ENCODE results near the gene ANKS3. TPM values are rescaled to one million over a fixed set of nuclear protein-coding genes. Genes with fewer than 3 reads are reported as not detected.

Gene ANKS3
- total RNA-seq, 1 experiment from 2014 or later, result 25.5 TPM

GRCh38 chr16:4676831-4677230, 57.2 kb downstream of the ANKS3 start:
- no peak for DNase-seq (ENCODE audit: low read depth, low spot score)
- no peak overlapping the region for H3K9ac ChIP-seq (ENCODE audit: low read length)
- H3K9me3 ChIP-seq (ENCODE audit: control insufficient read depth in 1 of 2, insufficient read depth in 1 of 2, low read depth in 1 of 2, low read length in 2 of 2), result no peaks in the 10 kb centered on the region
- no peaks in the 10 kb centered on the region for H3K9me2 ChIP-seq (ENCODE audit: insufficient read depth)
- RAD21 ChIA-PET (ENCODE audit: low non-redundant PET in 1 of 2, low total read pairs in 2 of 2, uncharacterized antibody in 2 of 2, unreplicated experiment in 2 of 2), result interaction anchor here in 1 of 2 experiments (0.7 kb wide), 1 partner anchor 266 kb away, joined by 4 read pairs; no protein-coding TSS in a partner anchor
- POLR2A ChIA-PET, result no interaction called here
- intact Hi-C loops (cut with micrococcal nuclease), result no loop called here
- no peaks in the 10 kb centered on the region for H3K79me2 ChIP-seq (ENCODE audit: insufficient read depth, low read length)
- CTCF ChIA-PET, result no interaction called here
- H3K36me3 ChIP-seq (ENCODE audit: control insufficient read depth in 1 of 2, insufficient read depth in 2 of 2, low read length in 2 of 2), result peaks cover 0 to 6% of the 10 kb centered on the region in 2 experiments; a peak in 1 of 4 replicates
- H2AFZ ChIP-seq (ENCODE audit: low read depth, low read length, poor library complexity, severe bottlenecking), result no peak overlapping the region
- H4K20me1 ChIP-seq (ENCODE audit: insufficient read depth), result no peaks in the 10 kb centered on the region
- no peak for TF ChIP-seq JUND (IDR thresholded peaks at IDR 0.05)
- no peak for TF ChIP-seq ZBTB33 (IDR thresholded peaks at IDR 0.05; ENCODE audit: extremely low read depth, insufficient replicate concordance, low read length)
- no peak for TF ChIP-seq POLR2A (IDR thresholded peaks at IDR 0.05; ENCODE audit: borderline replicate concordance, extremely low read depth, insufficient read depth, insufficient read length)
- TF ChIP-seq SP1 (IDR thresholded peaks at IDR 0.05; ENCODE audit: low read depth), result no peak
- no peak for TF ChIP-seq CEBPB (IDR thresholded peaks at IDR 0.05; ENCODE audit: low read depth)
- TF ChIP-seq MAX (IDR thresholded peaks at IDR 0.05), result no peak
- TF ChIP-seq ELF1 (IDR thresholded peaks at IDR 0.05; ENCODE audit: borderline replicate concordance, low read depth), result no peak
- TF ChIP-seq REST (IDR thresholded peaks at IDR 0.05; ENCODE audit: low read depth), result no peak
- TF ChIP-seq EGR1 (IDR thresholded peaks at IDR 0.05; ENCODE audit: low read depth), result no peak
- no peak for TF ChIP-seq SIN3A (IDR thresholded peaks at IDR 0.05; ENCODE audit: low read depth)
- no peak for TF ChIP-seq TCF7L2 (IDR thresholded peaks at IDR 0.05; ENCODE audit: borderline replicate concordance, extremely low read depth, insufficient read depth, insufficient read length)
- no peak for TF ChIP-seq EZH2phosphoT487 (IDR thresholded peaks at IDR 0.05; ENCODE audit: borderline replicate concordance)
- no peak for TF ChIP-seq EZH2 (IDR thresholded peaks at IDR 0.05)
- no peak for TF ChIP-seq POLR2AphosphoS5 (IDR thresholded peaks at IDR 0.05; ENCODE audit: low read depth, low read length)
- TF ChIP-seq FOSL1 (IDR thresholded peaks at IDR 0.05; ENCODE audit: low read depth), result no peak
- TF ChIP-seq YY1 (IDR thresholded peaks at IDR 0.05; ENCODE audit: extremely low read depth, insufficient replicate concordance, low read depth, low read length), result no peak
- TF ChIP-seq CTCF (IDR thresholded peaks at IDR 0.05 in 2 of 3, conservative IDR thresholded peaks at IDR 0.05 in 1 of 3; ENCODE audit: borderline replicate concordance in 1 of 3, insufficient read depth in 1 of 3, low read depth in 2 of 3, low read length in 2 of 3), result no peak
- TF ChIP-seq RAD21 (IDR thresholded peaks at IDR 0.05; ENCODE audit: low read depth), result no peak
- no peak for TF ChIP-seq ATF3 (IDR thresholded peaks at IDR 0.05)
- TF ChIP-seq ZNF274 (IDR thresholded peaks at IDR 0.05; ENCODE audit: low read depth, low read length), result no peak
- no peaks in the 10 kb centered on the region for H3K4me1 ChIP-seq (ENCODE audit: control insufficient read depth in 1 of 2, insufficient read depth in 2 of 2, low read length in 2 of 2)
- H3K27me3 ChIP-seq (ENCODE audit: insufficient read depth, low read length), result no peaks in the 10 kb centered on the region
- no peak overlapping the region for H3K4me3 ChIP-seq (replicated peaks in 1 of 2; ENCODE audit: low read depth in 1 of 2, low read length in 2 of 2)
- no peak overlapping the region for H3K4me2 ChIP-seq (ENCODE audit: low read length)
- no TSS peak for BruUV-seq (replicated peaks)
- no peak overlapping the region for H3K27ac ChIP-seq (ENCODE audit: low read depth, low read length)
- no peak for ATAC-seq
